ENCODE measurements around the gene LCMT2. TPM values are rescaled to one million over a fixed set of nuclear protein-coding genes. Genes with fewer than 3 reads are reported as not detected.

The LCMT2 gene
- total RNA-seq, 1 experiment from 2014 or later: 6.7 TPM

DNA sequence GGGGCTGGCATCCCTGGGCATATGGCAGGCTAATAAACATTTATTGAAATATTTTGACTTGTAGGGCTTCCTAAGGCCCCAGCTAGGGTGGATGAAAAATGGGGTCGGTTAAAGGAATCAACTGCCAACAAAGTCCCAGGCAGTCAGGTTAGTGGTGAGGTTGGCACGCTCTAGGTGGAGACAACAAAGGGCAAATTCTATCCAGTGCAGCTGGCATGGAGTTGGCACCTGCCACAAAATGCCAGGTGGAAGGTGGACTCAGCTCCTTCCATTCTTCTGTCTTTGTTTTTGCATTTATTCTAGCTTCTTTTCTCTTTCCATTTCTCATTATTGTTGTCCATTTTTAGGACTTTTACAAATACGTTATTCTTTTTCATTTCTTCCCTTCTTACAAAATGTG, 31.0 kb downstream of the LCMT2 start:
- Histone ChIP-seq H3K27me3 (ENCODE audit: low read length) (peaks cover 13% of the 10 kb centered on the region; the same call in 1 of the 2 replicates), H3F3A (ENCODE audit: low read length, unreplicated experiment) (no peaks in the 10 kb centered on the region), H4K20me1 (ENCODE audit: low read length) (no peaks in the 10 kb centered on the region), H3K4me1 (ENCODE audit: insufficient read depth, low read length) (no peaks in the 10 kb centered on the region), H3K4me3 (ENCODE audit: low read length) (no peak overlapping the region), H3K4me2 (ENCODE audit: low read length) (no peak overlapping the region), H3K27ac (ENCODE audit: low read length) (no peak overlapping the region), H3K36me3 (ENCODE audit: low read depth, low read length) (no peaks in the 10 kb centered on the region), H2AFZ (ENCODE audit: low read length) (no peak overlapping the region), H3K9me2 (replicated peaks; ENCODE audit: low read length) (no peaks in the 10 kb centered on the region), H3K79me2 (ENCODE audit: low read length) (no peaks in the 10 kb centered on the region), H3K9me3 (ENCODE audit: low read length) (no peaks in the 10 kb centered on the region), H3K9ac (ENCODE audit: low read length) (no peak overlapping the region)
- no peak for TF ChIP-seq EZH2phosphoT487 (IDR thresholded peaks at IDR 0.05; ENCODE audit: borderline replicate concordance, low read length)
- no peak for TF ChIP-seq EZH2 (IDR thresholded peaks at IDR 0.05; ENCODE audit: low read length, unreplicated experiment)
- no peak for TF ChIP-seq CTCF (conservative IDR thresholded peaks at IDR 0.05; ENCODE audit: low read depth, low read length)
- ATAC-seq (no peak), DNase-seq (no peak)
- no TSS peak for BruUV-seq (replicated peaks)
- CTCF ChIA-PET: interaction anchor here (1.5 kb wide), 1 partner anchor 14 kb away, joined by 3 read pairs; no protein-coding TSS in a partner anchor
- intact Hi-C loops (cut with micrococcal nuclease): no loop called here
- POLR2A ChIA-PET (ENCODE audit: unreplicated experiment): no interaction called here

GRCh38 chr15:43294091-43294706, 36.2 kb downstream of the LCMT2 start:
- no peaks in the 10 kb centered on the region for H3F3A ChIP-seq (ENCODE audit: low read length, unreplicated experiment)
- H3K27ac ChIP-seq (ENCODE audit: low read length): no peak overlapping the region
- CTCF ChIA-PET: no interaction called here
- no peaks in the 10 kb centered on the region for H3K36me3 ChIP-seq (ENCODE audit: low read depth, low read length)
- no peaks in the 10 kb centered on the region for H3K4me1 ChIP-seq (ENCODE audit: insufficient read depth, low read length)
- H3K9me2 ChIP-seq (replicated peaks; ENCODE audit: low read length): no peaks in the 10 kb centered on the region
- POLR2A ChIA-PET (ENCODE audit: unreplicated experiment): no interaction called here
- ATAC-seq (no peak), DNase-seq (no peak)
- no peak overlapping the region for H2AFZ ChIP-seq (ENCODE audit: low read length)
- intact Hi-C loops (cut with micrococcal nuclease): no loop called here
- H3K4me2 ChIP-seq (ENCODE audit: low read length): no peak overlapping the region
- no peaks in the 10 kb centered on the region for H4K20me1 ChIP-seq (ENCODE audit: low read length)
- H3K27me3 ChIP-seq (ENCODE audit: low read length): peaks cover 26% of the 10 kb centered on the region
- no peak for TF ChIP-seq EZH2phosphoT487 (IDR thresholded peaks at IDR 0.05; ENCODE audit: borderline replicate concordance, low read length)
- no peaks in the 10 kb centered on the region for H3K79me2 ChIP-seq (ENCODE audit: low read length)
- H3K4me3 ChIP-seq (ENCODE audit: low read length): no peak overlapping the region
- no peaks in the 10 kb centered on the region for H3K9me3 ChIP-seq (ENCODE audit: low read length)
- H3K9ac ChIP-seq (ENCODE audit: low read length): no peak overlapping the region
- BruUV-seq (replicated peaks): no TSS peak

GRCh38 chr15:43293432-43293831, 36.9 kb downstream of the LCMT2 start:
- Histone ChIP-seq H3K4me1 (ENCODE audit: insufficient read depth, low read length) (no peaks in the 10 kb centered on the region), H3K9me3 (ENCODE audit: low read length) (no peaks in the 10 kb centered on the region), H3K4me2 (ENCODE audit: low read length) (no peak overlapping the region), H3K27ac (ENCODE audit: low read length) (no peak overlapping the region), H3K4me3 (ENCODE audit: low read length) (no peak overlapping the region), H3K9ac (ENCODE audit: low read length) (no peak overlapping the region), H3K79me2 (ENCODE audit: low read length) (no peaks in the 10 kb centered on the region), H2AFZ (ENCODE audit: low read length) (no peak overlapping the region), H3K36me3 (ENCODE audit: low read depth, low read length) (no peaks in the 10 kb centered on the region), H4K20me1 (ENCODE audit: low read length) (no peaks in the 10 kb centered on the region), H3F3A (ENCODE audit: low read length, unreplicated experiment) (no peaks in the 10 kb centered on the region), H3K9me2 (replicated peaks; ENCODE audit: low read length) (no peaks in the 10 kb centered on the region), H3K27me3 (ENCODE audit: low read length) (peaks cover 26% of the 10 kb centered on the region)
- ChIA-PET CTCF (no interaction called here), POLR2A (ENCODE audit: unreplicated experiment) (no interaction called here)
- intact Hi-C loops (cut with micrococcal nuclease): no loop called here
- DNase-seq: no peak
- BruUV-seq (replicated peaks): no TSS peak
- TF ChIP-seq EZH2 (IDR thresholded peaks at IDR 0.05; ENCODE audit: low read length, unreplicated experiment): no peak
- no peak for TF ChIP-seq CTCF (conservative IDR thresholded peaks at IDR 0.05; ENCODE audit: low read depth, low read length)
- no peak for TF ChIP-seq EZH2phosphoT487 (IDR thresholded peaks at IDR 0.05; ENCODE audit: borderline replicate concordance, low read length)
- no peak for ATAC-seq

Data from PC-3 (cell line).